Activated T-helper 1 cell treated with Interleukin-2 at 50 U/mL for 16 hours (primary cell): ENCODE data around the gene WDFY3.

Experiments
- DNase-seq: peaks from one replicate; pipeline ENCODE4 v3.0.0-alpha.2; 2020; ENCODE audit warnings: low read depth

WDFY3 gene

DNA sequence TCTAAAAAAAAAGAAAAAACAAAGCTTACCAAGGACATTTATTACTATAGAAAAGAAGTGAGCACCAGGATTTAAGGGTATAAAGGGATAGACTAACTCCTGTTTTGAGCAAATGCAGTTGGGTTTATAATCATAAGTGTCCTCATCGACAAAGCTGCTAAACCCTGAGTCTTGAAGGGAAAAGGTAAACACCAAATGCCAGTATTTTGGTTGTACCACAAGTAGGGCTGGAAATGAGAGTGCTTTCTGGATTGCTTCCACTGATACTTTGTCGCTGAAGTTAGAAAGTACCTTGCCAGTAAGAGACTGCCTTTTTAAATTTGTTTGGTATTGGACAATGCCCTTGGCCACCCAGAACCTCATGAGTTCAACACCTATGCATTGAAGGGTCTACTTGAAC lies 53.7 kb downstream of the WDFY3 start:
- DNase-seq, result no peak

DNA sequence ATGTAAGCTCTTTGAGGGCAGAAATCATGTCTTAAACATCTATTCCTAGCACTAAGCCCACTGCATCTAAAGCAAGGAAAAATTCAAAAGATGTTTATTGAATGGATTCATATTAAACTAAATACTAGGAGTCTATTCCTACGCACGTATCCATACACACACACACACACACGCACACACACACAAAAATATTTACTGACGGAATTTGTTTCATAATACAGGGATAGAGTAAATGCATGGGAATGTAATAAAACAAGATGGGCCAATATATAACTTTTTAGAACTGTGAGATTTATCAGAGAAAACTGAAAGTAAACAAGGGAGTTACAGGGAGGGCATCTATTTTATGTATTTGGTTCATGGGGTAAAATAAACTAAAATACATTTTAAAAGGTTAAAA lies 57.6 kb downstream of the WDFY3 start:
- no peak for DNase-seq

DNA sequence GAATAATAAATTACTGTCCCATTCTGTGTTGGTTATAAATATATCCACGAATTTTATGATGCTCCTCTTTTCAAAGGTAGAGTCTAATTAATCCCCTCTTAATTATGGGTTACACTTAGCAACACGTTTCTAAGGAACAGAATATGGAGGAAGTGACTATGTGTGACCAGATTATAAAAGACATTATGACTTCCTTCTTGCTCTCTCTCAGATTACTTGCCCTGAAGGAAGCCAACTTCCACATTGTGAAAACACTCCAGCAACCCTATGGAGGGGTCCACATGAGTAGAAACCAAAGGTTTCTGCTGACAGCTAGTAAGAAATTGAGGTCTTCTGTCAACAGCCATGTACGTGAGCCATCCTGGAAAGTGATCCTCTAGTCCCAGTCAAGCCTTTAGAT lies 59.3 kb downstream of the WDFY3 start:
- no peak for DNase-seq

DNA sequence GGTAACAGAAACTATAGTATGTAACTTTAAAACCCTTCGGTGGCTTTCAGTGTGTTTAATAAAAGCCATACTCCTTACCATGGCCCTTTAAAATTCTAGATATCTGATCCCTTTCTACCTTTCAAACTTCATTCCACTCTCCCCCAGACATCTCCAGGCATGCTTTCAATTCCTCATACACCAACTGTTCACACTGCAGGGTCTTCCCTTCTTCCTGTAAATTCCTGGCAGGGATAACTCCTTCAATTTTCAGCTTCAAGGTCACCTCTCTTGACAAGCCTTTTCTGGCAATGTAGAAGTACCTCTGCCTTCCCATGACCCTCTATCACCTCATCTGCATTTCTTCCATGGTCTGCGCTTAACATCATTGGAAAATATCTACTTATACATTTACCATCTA lies 60.8 kb downstream of the WDFY3 start:
- no peak for DNase-seq

DNA sequence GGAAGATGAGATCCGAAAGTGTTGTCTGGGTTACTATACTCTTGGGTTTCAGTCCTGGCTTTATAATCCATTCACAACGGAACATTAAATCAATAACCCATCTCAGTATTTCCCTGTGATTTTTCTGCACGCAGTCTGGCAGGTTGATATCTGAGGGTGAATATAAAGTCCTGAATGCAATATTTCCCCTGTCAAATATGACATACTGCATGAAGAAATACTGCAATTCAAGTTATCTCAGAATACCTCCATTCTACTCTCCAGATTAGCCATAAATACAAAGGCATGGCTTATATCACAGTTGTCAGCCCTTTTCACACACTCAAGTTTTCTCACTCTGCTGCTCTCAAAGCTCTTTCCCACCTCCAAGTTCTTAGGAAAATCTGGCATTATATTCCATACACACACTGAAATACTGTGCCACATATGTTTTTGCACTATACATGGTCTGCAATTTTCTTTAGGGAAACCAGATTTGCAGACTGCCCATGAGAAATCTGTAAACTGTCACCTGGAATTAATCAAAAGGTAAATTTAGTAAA lies 64.7 kb downstream of the WDFY3 start:
- DNase-seq, result no peak

DNA sequence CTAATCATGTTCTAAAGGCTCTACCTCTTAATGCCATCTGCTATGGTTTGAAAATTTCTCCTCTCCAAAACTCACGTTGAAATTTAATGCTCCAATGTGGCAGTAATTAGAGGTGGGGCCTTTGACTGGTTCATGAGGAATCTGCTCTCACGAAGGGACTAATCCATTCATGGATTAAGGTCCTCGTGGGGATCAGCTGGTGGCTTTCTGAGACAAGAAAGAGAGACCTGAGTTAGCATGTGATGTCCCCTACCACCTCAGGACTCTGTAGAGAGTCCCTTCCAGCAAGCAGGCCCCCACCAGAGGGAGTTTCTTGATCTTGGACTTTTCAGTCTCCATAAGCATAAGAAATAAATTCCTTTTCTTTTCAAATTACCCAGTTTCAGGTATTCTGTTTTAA lies 65.3 kb downstream of the WDFY3 start:
- no peak for DNase-seq

DNA sequence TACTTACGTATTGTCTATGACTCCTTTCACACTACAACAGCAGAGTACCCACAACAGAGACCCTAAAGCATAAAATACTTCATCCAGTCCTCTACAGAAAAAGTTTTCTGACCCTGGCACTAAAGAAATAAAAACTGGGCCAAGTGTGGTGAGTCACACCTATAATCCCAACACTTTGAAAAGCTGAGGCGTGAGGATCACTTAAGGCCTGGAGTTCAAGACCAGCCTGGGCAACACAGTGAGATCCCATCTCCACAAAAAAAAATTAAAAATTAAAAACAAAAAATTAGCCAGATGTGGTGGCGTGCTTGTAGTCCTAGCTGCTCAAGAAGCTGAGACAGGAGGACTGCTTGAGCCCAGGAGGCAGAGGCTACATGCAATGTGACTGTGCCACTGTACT lies 66.9 kb downstream of the WDFY3 start:
- no peak for DNase-seq

DNA sequence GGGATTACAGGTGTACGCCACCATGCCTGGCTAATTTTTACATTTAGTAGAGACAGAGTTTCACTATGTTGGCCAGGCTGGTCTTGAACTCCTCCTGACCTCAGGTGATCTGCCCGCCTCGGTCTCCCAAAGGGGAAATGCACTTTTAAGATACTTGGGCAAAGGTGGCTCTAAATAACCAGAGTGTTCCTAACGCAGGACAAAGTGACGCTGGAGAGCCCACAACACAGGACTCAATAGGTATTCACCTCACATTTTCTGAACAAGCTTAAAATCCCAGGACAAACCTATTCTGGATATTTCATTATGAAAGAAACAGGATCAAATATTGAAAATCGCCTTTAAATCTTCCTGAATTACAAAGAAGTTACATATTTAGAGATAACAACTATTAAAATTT lies 69.0 kb downstream of the WDFY3 start:
- no peak for DNase-seq

DNA sequence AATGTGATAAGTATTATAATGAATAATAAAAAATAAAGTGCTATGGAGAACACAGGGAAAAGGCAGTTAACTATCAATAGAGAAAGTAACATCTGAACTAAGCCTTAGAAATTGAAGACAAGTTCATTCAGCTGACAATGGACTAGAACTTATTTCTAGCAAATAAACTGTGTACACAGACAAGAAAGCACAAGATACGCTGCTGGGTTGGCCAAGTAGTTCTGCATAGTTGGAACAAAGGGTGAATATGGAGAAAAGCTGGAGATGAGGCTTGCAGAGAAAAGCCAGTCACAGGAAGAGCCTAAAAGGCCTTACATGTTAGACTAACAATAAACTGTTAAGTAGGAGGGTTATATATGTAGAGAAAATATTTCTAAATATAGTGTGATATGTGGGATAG lies 71.2 kb downstream of the WDFY3 start:
- DNase-seq, result no peak

DNA sequence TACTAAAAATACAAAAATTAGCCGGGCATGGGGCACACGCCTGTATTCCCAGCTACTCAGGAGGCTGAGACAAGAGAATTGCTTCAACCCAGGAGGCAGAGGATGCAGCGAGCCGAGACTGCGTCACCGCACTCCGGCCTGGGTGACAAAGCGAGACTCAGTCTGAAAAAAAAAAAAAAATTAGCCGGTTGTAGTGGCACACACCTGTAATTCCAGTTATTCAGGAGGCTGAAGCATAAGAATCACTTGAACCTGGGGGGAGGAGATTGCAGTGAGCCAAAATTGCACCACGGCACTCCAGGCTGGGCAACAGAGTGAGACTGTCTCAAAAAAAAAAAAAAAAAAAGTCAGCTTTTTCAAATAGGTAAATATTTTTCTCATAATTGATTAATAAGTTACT lies 71.9 kb downstream of the WDFY3 start:
- no peak for DNase-seq

DNA sequence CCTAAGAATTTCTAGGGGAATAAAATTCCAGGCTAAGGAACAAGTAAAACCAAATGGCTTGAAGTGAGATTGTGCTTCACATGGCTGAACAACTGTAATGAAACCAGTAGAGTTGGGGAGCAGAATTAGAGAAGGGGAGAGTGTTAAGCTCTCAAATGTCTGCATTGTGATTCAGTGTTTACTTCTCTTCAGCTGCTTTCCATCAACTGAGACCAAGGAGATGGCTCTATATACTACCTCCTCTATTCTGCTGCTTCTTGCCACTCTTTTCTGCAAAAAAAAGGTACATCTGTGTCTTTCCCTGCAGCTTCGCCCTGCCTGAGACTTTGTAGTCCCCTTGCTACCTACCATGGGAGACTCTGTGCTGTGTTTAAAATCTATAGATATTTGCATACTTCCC lies 73.5 kb downstream of the WDFY3 start:
- DNase-seq, result no peak

DNA sequence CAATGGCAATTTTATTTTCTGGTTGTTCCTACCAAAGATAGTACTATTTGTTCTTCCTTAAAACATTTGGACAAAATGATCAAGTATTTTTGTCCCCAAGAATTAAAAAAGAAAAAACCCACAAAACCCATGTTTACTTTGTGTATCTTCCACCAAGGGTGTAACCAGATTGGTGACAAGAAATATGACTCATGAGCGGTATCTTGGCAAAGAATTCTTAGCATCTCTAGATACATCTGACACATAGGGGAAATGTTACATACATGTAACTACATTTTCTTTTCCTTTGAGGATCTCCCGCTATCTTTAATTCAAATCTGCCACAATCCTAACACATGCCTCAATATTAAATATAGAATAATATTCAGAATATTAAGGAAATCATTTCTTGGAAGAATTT lies 78.7 kb downstream of the WDFY3 start:
- no peak for DNase-seq

DNA sequence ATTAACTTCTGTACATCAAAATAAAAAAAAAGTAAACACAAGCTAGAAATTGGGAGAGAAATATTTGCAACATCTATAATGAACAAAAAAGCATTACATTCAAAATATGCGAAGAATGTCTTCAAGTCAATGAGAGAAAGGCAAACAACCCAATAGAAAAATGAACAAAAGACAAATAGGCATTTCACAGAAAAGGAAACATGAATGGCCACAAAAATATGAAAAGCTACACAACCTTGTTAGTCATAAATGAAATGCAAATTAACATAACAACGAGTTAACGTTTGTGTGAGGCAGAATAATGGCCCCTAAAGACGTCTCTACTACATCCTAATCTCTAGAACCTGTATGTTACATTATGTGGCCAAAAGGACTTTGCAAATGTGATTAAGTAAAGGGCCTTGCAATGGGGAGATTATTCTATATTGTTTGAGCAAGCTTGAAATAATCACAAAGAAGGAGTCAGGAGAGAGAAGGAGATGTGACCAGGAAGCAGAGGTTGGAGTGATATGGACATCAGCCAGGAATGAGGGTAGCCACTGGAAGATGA lies 86.8 kb downstream of the WDFY3 start:
- DNase-seq, result no peak

DNA sequence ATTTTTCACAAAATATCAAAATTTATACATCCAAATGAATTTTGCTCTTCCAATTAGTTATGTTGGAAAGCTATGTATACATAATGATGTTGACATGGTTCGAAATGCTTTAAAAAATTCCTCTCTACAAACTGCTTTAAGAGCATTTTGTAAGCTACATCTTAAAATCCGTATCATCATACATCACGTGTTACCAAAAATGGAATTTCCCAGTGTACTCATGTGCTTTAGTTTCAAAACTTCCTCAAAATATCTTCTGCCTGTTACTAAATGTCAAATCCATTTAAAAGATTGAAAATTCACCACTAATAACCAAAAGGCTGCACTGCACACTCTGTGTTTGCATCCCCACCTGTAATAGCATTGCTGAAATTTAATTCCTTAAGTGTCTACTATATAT lies 87.9 kb downstream of the WDFY3 start:
- DNase-seq, result no peak

DNA sequence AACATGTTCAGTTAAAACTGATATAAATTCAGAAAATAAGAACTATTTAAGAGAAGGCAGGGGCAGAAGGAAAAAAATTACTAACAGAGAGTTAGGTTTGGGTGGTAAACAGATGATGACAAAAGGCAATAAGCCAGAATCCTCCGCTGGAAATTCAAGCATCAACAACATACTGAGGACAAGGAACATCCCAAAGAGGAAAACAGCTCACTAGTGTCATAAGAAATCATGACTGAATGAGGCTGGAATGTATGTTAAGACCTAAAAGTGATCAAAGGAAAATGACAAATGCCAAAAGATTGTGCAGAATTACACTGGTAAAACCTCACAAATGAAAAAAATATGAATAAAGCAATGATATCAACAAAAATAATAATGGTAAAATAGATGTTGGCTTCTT lies 88.4 kb downstream of the WDFY3 start:
- no peak for DNase-seq

DNA sequence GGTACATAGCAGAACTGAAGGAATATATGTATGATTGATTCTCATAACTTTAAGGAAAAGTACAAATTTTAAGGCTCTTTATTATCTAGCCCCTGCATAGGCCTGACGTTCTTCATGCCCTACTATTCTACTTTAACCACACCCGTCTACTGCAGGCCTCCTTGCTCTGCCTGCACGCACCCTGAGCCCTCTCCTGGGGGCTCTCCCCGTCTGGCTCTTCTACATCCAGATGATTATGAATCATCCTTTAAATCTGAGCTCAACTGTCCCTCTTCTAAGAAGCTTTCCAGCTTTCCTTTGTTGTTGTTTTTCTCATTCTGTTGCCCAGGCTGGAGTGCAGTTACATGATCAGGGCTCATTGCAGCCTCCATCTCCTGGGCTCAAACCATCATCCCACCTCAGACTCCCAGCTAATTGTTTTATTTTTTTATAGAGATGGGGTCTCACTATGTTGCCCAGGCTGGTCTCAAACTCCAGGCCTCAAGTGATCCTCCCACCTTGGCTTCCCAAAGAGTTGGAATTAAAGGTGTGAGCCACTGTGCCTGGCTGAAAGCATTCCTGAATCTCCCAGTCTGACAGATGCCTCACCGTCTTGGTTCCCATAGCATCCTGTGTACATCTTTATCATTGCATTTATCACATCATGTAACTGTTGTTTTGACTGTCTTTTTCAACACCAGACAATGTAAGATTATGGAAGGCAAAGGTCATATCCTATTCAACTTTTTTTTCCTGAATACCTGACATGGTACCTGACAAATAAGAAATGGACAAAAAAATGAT lies 89.2 kb downstream of the WDFY3 start:
- DNase-seq, result no peak

DNA sequence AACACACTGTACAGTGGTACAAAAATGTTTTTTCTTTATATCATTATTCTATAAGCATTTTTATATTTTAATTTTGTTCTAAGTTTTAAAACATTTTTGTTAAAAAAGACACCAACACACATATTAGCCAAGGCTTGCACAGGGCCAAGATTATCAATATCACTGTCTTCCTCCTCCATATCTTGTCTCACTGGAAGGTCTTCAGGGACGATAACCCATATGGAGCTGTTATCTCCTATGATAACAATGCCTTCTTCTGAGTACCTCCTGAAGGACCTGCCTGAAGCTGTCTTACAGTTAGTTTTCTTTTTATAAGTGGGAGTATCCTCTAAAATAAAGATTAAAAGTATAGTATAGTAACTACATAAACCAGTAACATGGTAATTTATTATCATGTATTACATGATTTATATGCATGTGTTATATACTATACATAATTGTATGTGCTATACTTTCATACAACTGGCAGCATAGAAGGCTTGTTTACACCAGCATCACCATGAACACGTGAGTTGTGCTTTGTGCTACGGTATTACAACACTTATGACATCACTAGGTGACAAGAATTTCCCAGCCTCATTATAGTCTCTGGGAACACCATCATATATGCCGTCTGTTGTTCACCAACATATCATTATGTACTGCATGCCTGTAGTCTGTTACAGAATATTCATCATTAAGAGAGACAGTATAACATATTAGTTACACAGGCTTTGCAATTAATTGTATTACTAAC lies 90.7 kb downstream of the WDFY3 start:
- no peak for DNase-seq

DNA sequence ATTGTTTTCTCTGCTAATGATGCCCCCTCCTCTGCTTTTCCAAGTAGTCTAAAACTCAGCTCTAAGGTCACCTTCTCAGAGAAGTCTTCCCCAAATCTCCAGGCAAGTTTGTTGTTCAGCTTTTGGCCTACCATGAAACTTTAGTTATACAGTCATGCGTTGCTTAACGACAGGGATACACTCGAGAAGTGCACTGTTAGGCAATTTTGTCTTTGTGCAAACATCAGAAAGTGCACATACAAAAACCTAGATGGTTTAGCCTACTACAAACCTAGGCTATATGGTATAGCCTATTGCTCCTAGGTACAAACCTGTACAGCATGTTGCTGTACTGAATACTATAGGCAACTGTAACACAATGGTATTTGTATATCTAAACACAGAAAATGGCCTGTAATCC lies 91.9 kb downstream of the WDFY3 start:
- no peak for DNase-seq

DNA sequence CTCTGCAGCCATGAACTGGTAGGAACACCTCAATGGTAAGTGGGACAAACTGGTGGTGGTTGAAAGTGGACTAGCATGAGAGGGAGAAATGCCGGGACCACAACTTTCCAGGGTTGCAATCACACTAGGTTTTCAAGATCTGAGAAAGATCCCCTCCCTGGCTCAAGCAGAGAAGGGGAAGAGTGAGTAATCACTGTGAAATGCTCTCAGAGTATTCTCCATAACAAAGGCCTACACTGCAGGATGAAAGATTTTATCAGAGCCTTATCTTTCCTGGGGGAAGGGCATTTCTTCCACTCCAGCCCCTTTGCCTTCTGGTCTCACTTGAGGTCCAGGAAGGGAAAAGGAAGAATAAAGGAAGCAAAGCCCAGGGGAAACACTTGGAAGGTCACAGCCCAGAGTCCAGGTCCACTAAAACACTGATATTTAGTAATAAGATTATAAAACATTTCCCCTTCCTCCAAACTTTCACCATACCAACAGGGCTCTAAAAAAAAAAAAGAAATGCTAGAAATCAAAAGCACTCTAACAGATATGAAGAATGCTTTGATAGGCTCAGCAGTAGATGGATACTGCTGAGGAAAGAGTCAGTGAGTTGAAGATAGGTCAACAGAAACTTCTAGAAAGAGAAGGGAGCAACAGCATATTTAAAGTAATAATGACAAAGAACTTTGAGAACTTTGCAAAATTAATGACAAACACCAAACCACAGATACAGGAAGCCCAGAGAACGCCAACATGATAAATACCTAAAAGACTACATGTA lies 95.9 kb downstream of the WDFY3 start:
- DNase-seq, result no peak

DNA sequence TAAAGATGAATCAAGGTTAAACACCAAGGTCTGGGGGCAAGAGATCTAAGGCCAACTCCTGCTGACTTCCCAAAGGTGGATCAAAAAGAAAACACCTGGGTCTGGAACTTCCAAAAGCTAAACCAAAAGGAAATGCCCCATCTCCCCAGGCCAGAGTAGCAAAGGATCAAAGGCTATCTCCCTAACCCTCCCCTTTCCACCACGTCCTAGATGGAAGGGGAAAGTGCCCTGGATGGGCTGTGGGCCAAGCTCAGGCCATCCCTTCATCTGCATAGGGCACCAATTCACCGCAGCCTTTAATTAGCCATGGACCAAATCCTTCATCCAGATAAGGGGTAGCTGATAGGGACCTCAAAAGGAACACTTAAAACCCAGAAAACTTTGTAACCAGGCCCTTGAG lies 100.2 kb downstream of the WDFY3 start:
- no peak for DNase-seq

DNA sequence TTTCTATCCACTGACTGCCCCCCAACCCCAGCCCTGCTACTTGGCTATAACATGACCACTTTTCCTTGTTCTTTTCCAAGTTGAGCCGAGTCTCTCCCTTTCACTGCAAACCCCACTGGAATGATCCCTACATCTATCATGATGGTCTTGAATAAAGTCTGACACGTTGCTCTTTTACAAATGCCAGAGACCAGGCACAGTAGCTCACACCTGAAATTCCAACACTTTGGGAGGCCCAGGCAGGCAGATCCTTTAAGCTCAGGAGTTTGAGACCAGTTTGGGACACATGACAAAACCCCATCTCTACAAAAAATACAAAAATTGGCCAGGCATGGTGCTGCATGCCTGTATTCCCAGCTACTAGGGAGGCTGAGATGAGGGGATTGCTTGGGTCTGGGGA lies 100.9 kb downstream of the WDFY3 start:
- DNase-seq, result no peak

DNA sequence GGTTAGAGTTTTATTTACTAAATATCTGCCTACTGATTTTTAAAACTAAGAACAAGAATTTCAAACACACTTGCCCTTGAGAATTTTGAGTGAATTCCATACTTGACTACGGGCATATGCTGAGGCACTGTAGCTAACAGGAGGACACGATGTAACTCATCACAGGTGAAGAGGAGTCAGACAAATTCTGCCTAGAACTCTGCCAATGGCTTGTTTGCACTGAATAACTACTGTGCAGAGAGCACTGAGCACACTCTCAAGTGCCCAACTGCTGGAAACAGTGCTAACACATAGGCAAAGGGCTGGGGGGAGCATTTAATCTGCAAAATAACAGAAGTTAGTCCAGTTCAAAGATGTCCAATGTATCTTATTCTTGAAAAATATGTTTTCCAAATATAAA lies 104.4 kb downstream of the WDFY3 start:
- DNase-seq, result no peak

DNA sequence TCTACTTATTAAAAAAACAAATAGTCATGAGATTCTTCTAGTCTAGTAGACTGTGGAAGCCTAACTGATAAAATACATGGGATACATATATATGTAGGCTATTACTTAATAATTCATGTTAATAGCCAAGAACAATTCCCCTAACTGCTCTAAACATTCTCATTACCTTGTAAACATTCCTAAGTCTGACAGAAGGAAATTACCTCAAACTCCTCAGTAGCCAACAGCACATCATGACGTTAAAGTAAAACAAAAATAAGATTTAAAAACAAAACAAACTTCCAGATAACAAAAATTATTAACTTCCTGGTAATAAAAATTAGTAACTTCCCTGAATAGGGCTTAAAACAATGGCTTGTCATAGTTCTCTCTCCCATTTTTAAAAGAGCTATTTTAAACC lies 109.2 kb downstream of the WDFY3 start:
- DNase-seq, result no peak
